ENCODE data around the gene YWHAH.

Gene YWHAH

DNA sequence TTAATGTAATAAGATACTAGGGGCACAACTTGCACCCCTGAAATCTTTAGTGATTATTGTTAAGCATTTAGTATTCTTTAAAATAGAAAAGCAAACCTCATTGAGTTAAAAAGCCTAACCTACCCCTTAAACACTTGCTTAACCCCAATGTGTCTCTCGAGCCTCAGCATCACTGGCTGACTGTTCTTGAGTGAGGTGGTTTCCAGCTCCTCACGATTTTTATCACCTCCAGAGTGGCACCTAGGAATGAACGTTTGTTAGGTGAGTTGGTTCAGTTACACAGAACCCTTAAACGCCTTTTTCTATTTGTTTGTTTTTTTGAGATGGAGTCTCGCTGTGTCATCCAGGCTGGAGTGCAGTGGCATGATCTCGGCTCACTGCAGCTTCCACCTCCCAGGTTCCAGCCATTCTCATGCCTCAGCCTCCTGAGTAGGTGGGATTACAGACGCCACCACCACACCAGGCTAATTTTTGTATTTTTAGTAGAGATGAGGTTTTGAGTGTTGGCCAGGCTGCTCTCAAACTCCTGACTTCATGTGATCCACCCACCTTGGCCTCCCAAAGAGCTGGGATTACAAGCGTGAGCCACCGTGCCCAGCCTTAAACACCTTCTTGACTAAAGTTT is 13.7 kb downstream of the YWHAH start:
- TF ChIP-seq ARNTL (CRISPR knock-in tag; IDR thresholded peaks at IDR 0.05; ENCODE audit: borderline replicate concordance, low read depth) (no peak), PPARA (CRISPR knock-in tag; IDR thresholded peaks at IDR 0.05; ENCODE audit: borderline replicate concordance) (no peak), OSR1 (CRISPR knock-in tag; IDR thresholded peaks at IDR 0.05) (no peak), SNAI2 (CRISPR knock-in tag; IDR thresholded peaks at IDR 0.05) (no peak), ZNF8 (CRISPR knock-in tag; IDR thresholded peaks at IDR 0.05) (no peak), ZNF70 (CRISPR knock-in tag; IDR thresholded peaks at IDR 0.05) (no peak)
- ATAC-seq, result no peak

- ATAC-seq, result no peak
- TF ChIP-seq ESRRG (CRISPR knock-in tag; IDR thresholded peaks at IDR 0.05) (no peak), ISL1 (CRISPR knock-in tag; IDR thresholded peaks at IDR 0.05) (no peak), TCF4 (CRISPR knock-in tag; IDR thresholded peaks at IDR 0.05; ENCODE audit: borderline replicate concordance) (no peak), CSRNP3 (CRISPR knock-in tag; IDR thresholded peaks at IDR 0.05) (no peak), PATZ1 (CRISPR knock-in tag; IDR thresholded peaks at IDR 0.05; ENCODE audit: borderline replicate concordance) (no peak), TSHZ2 (CRISPR knock-in tag; IDR thresholded peaks at IDR 0.05) (no peak), SNAI2 (CRISPR knock-in tag; IDR thresholded peaks at IDR 0.05) (no peak), GLIS3 (CRISPR knock-in tag; IDR thresholded peaks at IDR 0.05) (no peak), ZNF70 (CRISPR knock-in tag; IDR thresholded peaks at IDR 0.05) (no peak), ARNTL (CRISPR knock-in tag; IDR thresholded peaks at IDR 0.05; ENCODE audit: borderline replicate concordance, low read depth) (no peak), ZFP30 (CRISPR knock-in tag; IDR thresholded peaks at IDR 0.05) (no peak), ZFP3 (CRISPR knock-in tag; IDR thresholded peaks at IDR 0.05) (no peak), BACH2 (CRISPR knock-in tag; IDR thresholded peaks at IDR 0.05; ENCODE audit: borderline replicate concordance) (no peak), PPARA (CRISPR knock-in tag; IDR thresholded peaks at IDR 0.05; ENCODE audit: borderline replicate concordance) (no peak), RARB (CRISPR knock-in tag; IDR thresholded peaks at IDR 0.05) (no peak), TOX (CRISPR knock-in tag; IDR thresholded peaks at IDR 0.05; ENCODE audit: borderline replicate concordance) (no peak), OSR1 (CRISPR knock-in tag; IDR thresholded peaks at IDR 0.05) (no peak), CSDC2 (CRISPR knock-in tag; IDR thresholded peaks at IDR 0.05) (no peak)
- TF ChIP-seq, protein P1, sequence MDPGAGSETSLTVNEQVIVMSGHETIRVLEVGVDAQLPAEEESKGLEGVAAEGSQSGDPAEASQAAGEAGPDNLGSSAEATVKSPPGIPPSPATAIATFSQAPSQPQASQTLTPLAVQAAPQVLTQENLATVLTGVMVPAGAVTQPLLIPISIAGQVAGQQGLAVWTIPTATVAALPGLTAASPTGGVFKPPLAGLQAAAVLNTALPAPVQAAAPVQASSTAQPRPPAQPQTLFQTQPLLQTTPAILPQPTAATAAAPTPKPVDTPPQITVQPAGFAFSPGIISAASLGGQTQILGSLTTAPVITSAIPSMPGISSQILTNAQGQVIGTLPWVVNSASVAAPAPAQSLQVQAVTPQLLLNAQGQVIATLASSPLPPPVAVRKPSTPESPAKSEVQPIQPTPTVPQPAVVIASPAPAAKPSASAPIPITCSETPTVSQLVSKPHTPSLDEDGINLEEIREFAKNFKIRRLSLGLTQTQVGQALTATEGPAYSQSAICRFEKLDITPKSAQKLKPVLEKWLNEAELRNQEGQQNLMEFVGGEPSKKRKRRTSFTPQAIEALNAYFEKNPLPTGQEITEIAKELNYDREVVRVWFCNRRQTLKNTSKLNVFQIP (CRISPR knock-in tag; IDR thresholded peaks at IDR 0.05; ENCODE audit: borderline replicate concordance, low read depth), result no peak
These were observed 14.4 kb downstream of the YWHAH start for GRCh38 chr22:31958625-31959239.

DNA sequence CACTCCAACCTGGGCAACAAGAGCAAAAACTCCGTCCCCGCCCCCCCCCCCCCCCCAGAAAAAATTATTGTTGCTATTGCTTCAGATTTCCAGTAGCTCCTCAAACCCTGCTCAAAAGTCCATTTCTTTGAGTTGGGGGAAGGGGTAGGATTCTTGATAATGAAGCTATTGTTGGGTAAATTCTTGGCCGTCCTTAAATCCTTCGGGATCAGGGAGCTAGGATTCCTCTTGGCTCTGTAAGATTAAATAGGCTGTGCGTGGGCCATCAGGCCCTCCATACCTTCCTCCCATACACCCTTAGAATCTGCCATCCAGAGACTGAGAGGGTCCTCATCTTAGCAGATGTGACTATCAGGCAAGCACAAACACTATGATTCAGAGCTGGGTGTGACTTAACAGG is 16.4 kb downstream of the YWHAH start:
- no peak for ATAC-seq
- no peak for TF ChIP-seq BACH2 (CRISPR knock-in tag; IDR thresholded peaks at IDR 0.05; ENCODE audit: borderline replicate concordance)
- TF ChIP-seq SNAI2 (CRISPR knock-in tag; IDR thresholded peaks at IDR 0.05), result no peak
- no peak for TF ChIP-seq PPARA (CRISPR knock-in tag; IDR thresholded peaks at IDR 0.05; ENCODE audit: borderline replicate concordance)

Data from SK-N-SH treated with all-trans-retinoic acid at 6 μM for 48 hours (cell line).